GM12878 (cell line): Measurements from ENCODE around the gene DUSP10. TPM values are rescaled to one million over a fixed set of nuclear protein-coding genes. Genes with fewer than 3 reads are reported as not detected.

Source experiments
- ATF3 ChIP-seq: IDR thresholded peaks from 2 replicates; pipeline ENCODE4 v1.6.1; 2011; ENCODE audit warnings: low read depth, mild to moderate bottlenecking, low read length, moderate library complexity, borderline replicate concordance; ENCODE audit errors: extremely low read depth
- EP300 ChIP-seq, 2 experiments: fragments of 150-350 bp in 1 of 2; IDR thresholded peaks; 2 replicates each; pipeline ENCODE4 v1.6.1; 2011 to 2012; ENCODE audit warnings: low read depth in 2 of 2, low read length in 2 of 2, borderline replicate concordance in 1 of 2, improper control_type of control experiment in 1 of 2, inconsistent platforms in 1 of 2; ENCODE audit not compliant: control insufficient read depth in 1 of 2
- MEF2B ChIP-seq: fragments of 450-650 bp; IDR thresholded peaks from 2 replicates; pipeline ENCODE4 v1.6.1; 2018; ENCODE audit warnings: mild to moderate bottlenecking, moderate library complexity; ENCODE audit not compliant: partially characterized antibody, poor library complexity, severe bottlenecking
- NKRF ChIP-seq: fragments of 450-650 bp; conservative IDR thresholded peaks from 2 replicates; pipeline ENCODE4 v1.6.1; 2017; ENCODE audit warnings: mild to moderate bottlenecking, moderate library complexity
- POLR2A ChIP-seq: IDR thresholded peaks from 2 replicates; pipeline ENCODE4 v1.6.1; 2011; ENCODE audit warnings: low read depth, mild to moderate bottlenecking, low read length
- RB1 ChIP-seq: fragments of 450-650 bp; formaldehyde crosslinking; IDR thresholded peaks from 2 replicates; pipeline ENCODE4 v1.6.1; 2017; ENCODE audit warnings: mild to moderate bottlenecking, borderline replicate concordance
- RELB ChIP-seq: fragments of 450-650 bp; IDR thresholded peaks from 2 replicates; pipeline ENCODE4 v1.6.1; 2017; ENCODE audit warnings: low read depth, mild to moderate bottlenecking, moderate library complexity
- TBL1XR1 ChIP-seq: IDR thresholded peaks from 2 replicates; pipeline ENCODE4 v1.6.1; 2012; ENCODE audit warnings: low read depth, low read length, improper control_type of control experiment
- ZNF384 ChIP-seq: IDR thresholded peaks from 2 replicates; pipeline ENCODE4 v1.6.1; 2012; ENCODE audit warnings: low read depth, mild to moderate bottlenecking, low read length, improper control_type of control experiment, borderline replicate concordance
- polyA plus RNA-seq, 11 experiments: library from polyadenylated mRNA; depleted of rRNA in 4 of 11; unstranded in 6 of 11; stranded (reverse) in 5 of 11; fragments of >200 nt; fragmentation: Nextera tagmentation in 4 of 11; fragmentation: Illumina TruSeq in 1 of 11; extraction: Ambion mirVana in 4 of 11; extraction: Trizol in 1 of 11; gene quantifications; 1 replicate in 1 of 11; 2 replicates in 10 of 11; pipeline versions ENCODE4 v1.2.1 to v1.2.3, GENCODE V29; 2011 to 2016; ENCODE audit warnings: inconsistent platforms in 2 of 11, missing spikeins in 2 of 11, low read depth in 1 of 11
- total RNA-seq, 4 experiments: library from RNA; depleted of rRNA in 3 of 4; stranded (reverse); fragments of >200 nt in 3 of 4; fragmentation: Illumina TruSeq in 1 of 4; extraction: Trizol in 1 of 4; gene quantifications; 2 replicates each; pipeline versions ENCODE4 v1.2.1 to v1.2.3, GENCODE V29; 2013 to 2021
- TF ChIP-seq, protein P1 (sequence below): IDR thresholded peaks from 2 replicates; pipeline ENCODE4 v1.6.1; 2011; ENCODE audit warnings: borderline replicate concordance, low read depth, mild to moderate bottlenecking, moderate library complexity, low read length; ENCODE audit not compliant: insufficient read depth, poor library complexity, severe bottlenecking

DUSP10 gene
- total and polyA plus RNA-seq, 10 of the 15 experiments (the other 5 are each of a cell fraction or from before 2014, with no cell fraction given): 20.3 to 38.4 (median 27.8) TPM

DNA sequence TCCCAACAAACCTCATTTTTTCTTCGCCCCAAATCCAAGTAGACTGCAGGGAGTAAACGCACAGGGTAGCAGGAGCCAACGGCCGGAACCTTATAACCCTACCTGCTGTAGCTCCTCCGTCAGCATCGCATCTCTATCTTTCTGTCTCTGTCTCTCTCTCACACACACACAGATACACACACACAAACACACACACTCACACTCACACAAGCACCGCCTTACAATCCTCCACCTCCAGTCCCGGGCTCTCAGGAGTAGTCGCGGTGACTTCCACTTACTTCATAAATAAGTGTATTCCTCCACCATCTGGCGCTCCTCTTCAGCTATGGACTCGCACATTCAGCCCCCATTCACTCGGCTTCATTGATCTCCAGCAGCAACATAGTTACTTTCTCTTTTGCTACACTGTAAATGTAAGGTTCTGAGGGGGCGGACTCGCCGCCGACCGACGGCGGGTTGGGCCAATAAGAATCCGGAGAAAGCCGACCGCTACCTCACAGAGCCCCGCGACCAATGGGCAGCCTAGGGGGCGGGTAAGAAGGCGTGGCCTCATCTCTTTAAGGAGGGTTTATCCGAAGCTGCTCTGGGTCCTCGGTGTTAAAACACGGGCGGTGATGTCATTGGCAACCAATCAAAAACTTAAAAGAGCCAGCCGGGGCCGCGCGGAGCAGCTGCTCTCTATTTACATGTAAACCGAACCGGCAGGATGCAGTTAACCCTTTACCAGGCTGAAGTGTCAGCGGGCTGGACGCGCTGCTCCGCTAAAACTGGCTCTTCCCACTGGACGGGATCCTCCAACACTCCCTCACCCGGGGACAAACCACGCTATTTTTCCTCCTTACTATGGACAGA, at the start of gene DUSP10 (continued):
- TF ChIP-seq EP300 (IDR thresholded peaks at IDR 0.05; ENCODE audit: borderline replicate concordance in 1 of 2, control insufficient read depth in 1 of 2, low read depth in 2 of 2, low read length in 2 of 2) (no peak), RB1 (peak; percentile 64; the same call in 1 of the 2 replicates), NKRF (peak; percentile 98), POLR2A (peak; percentile 72), TBL1XR1 (no peak), ZNF384 (no peak), RELB (peak; percentile 71), ATF3 (no peak), MEF2B (no peak)
- TF ChIP-seq, protein P1, sequence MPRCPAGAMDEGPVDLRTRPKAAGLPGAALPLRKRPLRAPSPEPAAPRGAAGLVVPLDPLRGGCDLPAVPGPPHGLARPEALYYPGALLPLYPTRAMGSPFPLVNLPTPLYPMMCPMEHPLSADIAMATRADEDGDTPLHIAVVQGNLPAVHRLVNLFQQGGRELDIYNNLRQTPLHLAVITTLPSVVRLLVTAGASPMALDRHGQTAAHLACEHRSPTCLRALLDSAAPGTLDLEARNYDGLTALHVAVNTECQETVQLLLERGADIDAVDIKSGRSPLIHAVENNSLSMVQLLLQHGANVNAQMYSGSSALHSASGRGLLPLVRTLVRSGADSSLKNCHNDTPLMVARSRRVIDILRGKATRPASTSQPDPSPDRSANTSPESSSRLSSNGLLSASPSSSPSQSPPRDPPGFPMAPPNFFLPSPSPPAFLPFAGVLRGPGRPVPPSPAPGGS: no peak
